A549 (cell line): ENCODE data around the gene ZNF23. TPM values are rescaled to one million over a fixed set of nuclear protein-coding genes. Genes with fewer than 3 reads are reported as not detected.

Source experiments
- ATAC-seq, 2 experiments: fragments of 200-7000 bp in 1 of 2; fragments of >200 bp in 1 of 2; cut with Nextera tagmentation in 1 of 2; cut with Tn5 transposase in 1 of 2; 3 replicates each; pipeline versions ENCODE4 v1.8.0 to v1.9.1; 2018 to 2020; ENCODE audit warnings: mild to moderate bottlenecking in 1 of 2, moderate library complexity in 1 of 2
- CTCF ChIA-PET: fragments of 300-600 bp; sonication (Branson Sonifier 250); formaldehyde crosslinking; extraction: SDS; loops from one replicate; lab custom pipeline; 2021; ENCODE audit warnings: antibody characterized with exemption, inconsistent platforms; lab: Yijun Ruan, JAX
- POLR2A ChIA-PET: fragments of 350-600 bp; formaldehyde crosslinking; extraction: SDS; loops from one replicate; lab custom pipeline; 2021; ENCODE audit warnings: antibody characterized with exemption, inconsistent platforms; lab: Yijun Ruan, JAX
- DNase-seq, 2 experiments: peaks; one replicate each; pipeline versions ENCODE4 v3.0.0 to v3.0.0-alpha.2; 2011 to 2016; ENCODE audit warnings: low read depth in 1 of 2, low spot score in 1 of 2
- FAIRE-seq: peaks from 2 replicates; lab custom pipeline; 2011; peaks lifted over from hg19 to GRCh38; lab: Jason Lieb, UNC
- H3K27ac ChIP-seq, 2 experiments: fragments of >200 bp; sonication (Bioruptor Twin); formaldehyde crosslinking; 3 replicates each; pipeline ENCODE4 v1.5.1; 2016 to 2017
- H3K4me1 ChIP-seq: fragments of >200 bp; sonication (Bioruptor Twin); formaldehyde crosslinking; 3 replicates; pipeline ENCODE4 v1.6.1; 2016
- H3K4me2 ChIP-seq: fragments of >200 bp; sonication (Bioruptor Twin); formaldehyde crosslinking; 3 replicates; pipeline ENCODE4 v1.6.1; 2016
- H3K4me3 ChIP-seq: fragments of >200 bp; sonication (Bioruptor Twin); formaldehyde crosslinking; 3 replicates; pipeline ENCODE4 v1.5.1; 2016
- H3K9me3 ChIP-seq: fragments of >200 bp; sonication (Bioruptor Twin); formaldehyde crosslinking; 3 replicates; pipeline ENCODE4 v1.6.1; 2016
- CBX2 ChIP-seq: fragments of 200-600 bp; sonication (generic); IDR thresholded peaks from 2 replicates; pipeline ENCODE4 v1.6.1; 2016; ENCODE audit warnings: low read depth, mild to moderate bottlenecking, borderline replicate concordance
- CHD4 ChIP-seq: fragments of 200-600 bp; sonication (generic); IDR thresholded peaks from 2 replicates; pipeline ENCODE4 v1.6.1; 2016; ENCODE audit warnings: antibody characterized with exemption, mild to moderate bottlenecking, borderline replicate concordance
- FOXS1 ChIP-seq: fragments of 250-450 bp; sonication (Bioruptor Pico); IDR thresholded peaks from 2 replicates; pipeline ENCODE4 v1.5.0; 2020; ENCODE audit warnings: mild to moderate bottlenecking, moderate library complexity
- GATA3 ChIP-seq: IDR thresholded peaks from 2 replicates; pipeline ENCODE4 v1.6.1; 2012; ENCODE audit warnings: borderline replicate concordance
- HDAC2 ChIP-seq: fragments of 200-600 bp; sonication (generic); IDR thresholded peaks from 2 replicates; pipeline ENCODE4 v1.6.1; 2016
- HEYL ChIP-seq: fragments of 250-450 bp; sonication (Bioruptor Pico); IDR thresholded peaks from 2 replicates; pipeline ENCODE4 v1.8.0; 2021; ENCODE audit warnings: mild to moderate bottlenecking, moderate library complexity
- JUN ChIP-seq, 2 experiments: fragments of >200 bp; sonication (Bioruptor Twin); formaldehyde crosslinking; IDR thresholded peaks; 2 replicates in 1 of 2; 3 replicates in 1 of 2; pipeline ENCODE4 v1.6.1; 2016 to 2017
- KDM1A ChIP-seq: fragments of 200-600 bp; sonication (generic); IDR thresholded peaks from 2 replicates; pipeline ENCODE4 v1.6.1; 2016; ENCODE audit warnings: low read depth, mild to moderate bottlenecking
- KDM5A ChIP-seq: fragments of 200-600 bp; sonication (generic); IDR thresholded peaks from 2 replicates; pipeline ENCODE4 v1.6.1; 2016; ENCODE audit warnings: antibody characterized with exemption, mild to moderate bottlenecking
- MAFK ChIP-seq: fragments of 450-650 bp; IDR thresholded peaks from 2 replicates; pipeline ENCODE4 v1.6.1; 2014; ENCODE audit not compliant: partially characterized antibody
- NPAS2 ChIP-seq: fragments of 250-450 bp; sonication (Bioruptor Pico); IDR thresholded peaks from 2 replicates; pipeline ENCODE4 v1.8.0; 2022; ENCODE audit warnings: mild to moderate bottlenecking, moderate library complexity, borderline replicate concordance
- POLR2AphosphoS2 ChIP-seq: conservative IDR thresholded peaks from 2 replicates; pipeline ENCODE4 v1.6.1; 2012; ENCODE audit warnings: low read length, improper control_type of control experiment, inconsistent platforms
- SMC3 ChIP-seq: fragments of >200 bp; sonication (Bioruptor Twin); formaldehyde crosslinking; IDR thresholded peaks from 3 replicates; pipeline ENCODE4 v1.6.1; 2018; ENCODE audit warnings: inconsistent platforms
- TFCP2L1 ChIP-seq: fragments of 250-450 bp; sonication (Bioruptor Pico); IDR thresholded peaks from 2 replicates; pipeline ENCODE4 v1.5.0; 2021; ENCODE audit warnings: mild to moderate bottlenecking
- ZFP36 ChIP-seq: fragments of 450-650 bp; IDR thresholded peaks from 2 replicates; pipeline ENCODE4 v1.6.1; 2014; ENCODE audit warnings: borderline replicate concordance; ENCODE audit not compliant: partially characterized antibody
- WGBS: methylation state at CpG from one replicate; pipeline ENCODE4 v1.1.6; 2017; ENCODE audit errors: missing lambda C conversion rate; 5-methylcytosine and 5-hydroxymethylcytosine counted together
- polyA plus RNA-seq, 4 experiments: library from polyadenylated mRNA; depleted of rRNA in 3 of 4; stranded (reverse); fragments of >200 nt; fragmentation: RNase III in 1 of 4; extraction: RNeasy Plus Mini Kit Qiagen cat#74134 plus additional on column Dnase treatment in 1 of 4; gene quantifications; 2 replicates in 3 of 4; 3 replicates in 1 of 4; pipeline ENCODE4 v1.2.3, GENCODE V29; 2011 to 2017
- TF ChIP-seq, protein P1 (sequence below): IDR thresholded peaks from 2 replicates; pipeline ENCODE4 v1.6.1; 2012; ENCODE audit warnings: low read depth, borderline replicate concordance
- TF ChIP-seq, protein P2 (sequence below): fragments of >200 bp; sonication (Bioruptor Twin); formaldehyde crosslinking; IDR thresholded peaks from 3 replicates; pipeline ENCODE4 v1.5.1; 2016
- TF ChIP-seq, protein P3 (sequence below): fragments of 200-600 bp; sonication (generic); IDR thresholded peaks from 2 replicates; pipeline ENCODE4 v1.6.1; 2016; ENCODE audit warnings: antibody characterized with exemption, mild to moderate bottlenecking, moderate library complexity
- TF ChIP-seq, protein P4 (sequence below): IDR thresholded peaks from 2 replicates; pipeline ENCODE4 v1.6.1; 2012
- TF ChIP-seq, protein P5 (sequence below): fragments of 250-450 bp; sonication (Bioruptor Pico); IDR thresholded peaks from 2 replicates; pipeline ENCODE4 v1.5.0; 2020; ENCODE audit warnings: low read depth, mild to moderate bottlenecking, moderate library complexity

The ZNF23 gene
- polyA plus RNA-seq, 2 of the 4 experiments (the other 2 are of a cell fraction): 7.1 to 8.7 TPM

DNA sequence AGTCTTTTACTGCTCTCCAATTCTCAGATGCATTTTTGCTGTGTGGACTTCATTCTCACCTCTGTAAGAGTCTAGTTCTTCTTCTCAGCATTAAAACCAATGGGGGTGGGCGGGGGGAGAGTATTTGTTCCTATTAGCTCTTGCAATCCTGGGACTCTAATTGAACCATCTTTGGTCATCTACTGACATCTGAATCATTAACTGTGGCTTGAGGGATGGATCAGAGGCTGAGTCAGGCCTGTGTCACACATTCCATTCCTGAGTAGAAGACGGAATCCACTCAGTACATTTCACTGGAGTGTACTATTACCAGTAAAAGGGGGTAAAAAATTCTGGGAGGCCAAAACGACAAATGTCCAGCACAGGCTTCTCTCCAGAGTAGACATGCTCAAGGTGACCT lies 12.8 kb upstream of the ZNF23 start:
- WGBS: 17% methylated on average over 3 of the region's 3 CpGs
- H3K4me3 ChIP-seq: no peak overlapping the region
- ChIA-PET CTCF (interaction anchor here (1.2 to 1.9 kb wide), 6 partner anchors 14 to 136 kb away, joined by 3 to 9 read pairs (median 4); partner anchors contain the start of gene ZNF19), POLR2A (interaction anchor here (1.1 to 1.2 kb wide), 2 partner anchors 9 to 13 kb away, joined by 4 read pairs; partner anchors contain the start of gene ZNF23)
- H3K4me1 ChIP-seq: no peaks in the 10 kb centered on the region
- no peak for DNase-seq
- FAIRE-seq: no peak
- no peak overlapping the region for H3K4me2 ChIP-seq
- ATAC-seq: 0 out of 6 replicates have a peak, but pooled peaks of 1 of the 2 experiments have one; percentile 48
- TF ChIP-seq KDM5A: no peak
- no peak for TF ChIP-seq POLR2AphosphoS2
- TF ChIP-seq HEYL (CRISPR knock-in tag): no peak
- TF ChIP-seq ZFP36: no peak
- no peak for TF ChIP-seq TFCP2L1 (CRISPR knock-in tag)
- TF ChIP-seq, protein P1, sequence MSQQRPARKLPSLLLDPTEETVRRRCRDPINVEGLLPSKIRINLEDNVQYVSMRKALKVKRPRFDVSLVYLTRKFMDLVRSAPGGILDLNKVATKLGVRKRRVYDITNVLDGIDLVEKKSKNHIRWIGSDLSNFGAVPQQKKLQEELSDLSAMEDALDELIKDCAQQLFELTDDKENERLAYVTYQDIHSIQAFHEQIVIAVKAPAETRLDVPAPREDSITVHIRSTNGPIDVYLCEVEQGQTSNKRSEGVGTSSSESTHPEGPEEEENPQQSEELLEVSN: no peak
- no peak for TF ChIP-seq MAFK
- TF ChIP-seq, protein P2, sequence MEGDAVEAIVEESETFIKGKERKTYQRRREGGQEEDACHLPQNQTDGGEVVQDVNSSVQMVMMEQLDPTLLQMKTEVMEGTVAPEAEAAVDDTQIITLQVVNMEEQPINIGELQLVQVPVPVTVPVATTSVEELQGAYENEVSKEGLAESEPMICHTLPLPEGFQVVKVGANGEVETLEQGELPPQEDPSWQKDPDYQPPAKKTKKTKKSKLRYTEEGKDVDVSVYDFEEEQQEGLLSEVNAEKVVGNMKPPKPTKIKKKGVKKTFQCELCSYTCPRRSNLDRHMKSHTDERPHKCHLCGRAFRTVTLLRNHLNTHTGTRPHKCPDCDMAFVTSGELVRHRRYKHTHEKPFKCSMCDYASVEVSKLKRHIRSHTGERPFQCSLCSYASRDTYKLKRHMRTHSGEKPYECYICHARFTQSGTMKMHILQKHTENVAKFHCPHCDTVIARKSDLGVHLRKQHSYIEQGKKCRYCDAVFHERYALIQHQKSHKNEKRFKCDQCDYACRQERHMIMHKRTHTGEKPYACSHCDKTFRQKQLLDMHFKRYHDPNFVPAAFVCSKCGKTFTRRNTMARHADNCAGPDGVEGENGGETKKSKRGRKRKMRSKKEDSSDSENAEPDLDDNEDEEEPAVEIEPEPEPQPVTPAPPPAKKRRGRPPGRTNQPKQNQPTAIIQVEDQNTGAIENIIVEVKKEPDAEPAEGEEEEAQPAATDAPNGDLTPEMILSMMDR: no peak
- no peak for TF ChIP-seq HDAC2
- no peak for TF ChIP-seq FOXS1
- TF ChIP-seq SMC3: no peak
- TF ChIP-seq KDM1A: no peak
- TF ChIP-seq, protein P3, sequence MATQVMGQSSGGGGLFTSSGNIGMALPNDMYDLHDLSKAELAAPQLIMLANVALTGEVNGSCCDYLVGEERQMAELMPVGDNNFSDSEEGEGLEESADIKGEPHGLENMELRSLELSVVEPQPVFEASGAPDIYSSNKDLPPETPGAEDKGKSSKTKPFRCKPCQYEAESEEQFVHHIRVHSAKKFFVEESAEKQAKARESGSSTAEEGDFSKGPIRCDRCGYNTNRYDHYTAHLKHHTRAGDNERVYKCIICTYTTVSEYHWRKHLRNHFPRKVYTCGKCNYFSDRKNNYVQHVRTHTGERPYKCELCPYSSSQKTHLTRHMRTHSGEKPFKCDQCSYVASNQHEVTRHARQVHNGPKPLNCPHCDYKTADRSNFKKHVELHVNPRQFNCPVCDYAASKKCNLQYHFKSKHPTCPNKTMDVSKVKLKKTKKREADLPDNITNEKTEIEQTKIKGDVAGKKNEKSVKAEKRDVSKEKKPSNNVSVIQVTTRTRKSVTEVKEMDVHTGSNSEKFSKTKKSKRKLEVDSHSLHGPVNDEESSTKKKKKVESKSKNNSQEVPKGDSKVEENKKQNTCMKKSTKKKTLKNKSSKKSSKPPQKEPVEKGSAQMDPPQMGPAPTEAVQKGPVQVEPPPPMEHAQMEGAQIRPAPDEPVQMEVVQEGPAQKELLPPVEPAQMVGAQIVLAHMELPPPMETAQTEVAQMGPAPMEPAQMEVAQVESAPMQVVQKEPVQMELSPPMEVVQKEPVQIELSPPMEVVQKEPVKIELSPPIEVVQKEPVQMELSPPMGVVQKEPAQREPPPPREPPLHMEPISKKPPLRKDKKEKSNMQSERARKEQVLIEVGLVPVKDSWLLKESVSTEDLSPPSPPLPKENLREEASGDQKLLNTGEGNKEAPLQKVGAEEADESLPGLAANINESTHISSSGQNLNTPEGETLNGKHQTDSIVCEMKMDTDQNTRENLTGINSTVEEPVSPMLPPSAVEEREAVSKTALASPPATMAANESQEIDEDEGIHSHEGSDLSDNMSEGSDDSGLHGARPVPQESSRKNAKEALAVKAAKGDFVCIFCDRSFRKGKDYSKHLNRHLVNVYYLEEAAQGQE: no peak
- no peak for TF ChIP-seq CHD4
- no peak for TF ChIP-seq GATA3
- TF ChIP-seq NPAS2 (CRISPR knock-in tag): no peak
- TF ChIP-seq, protein P4, sequence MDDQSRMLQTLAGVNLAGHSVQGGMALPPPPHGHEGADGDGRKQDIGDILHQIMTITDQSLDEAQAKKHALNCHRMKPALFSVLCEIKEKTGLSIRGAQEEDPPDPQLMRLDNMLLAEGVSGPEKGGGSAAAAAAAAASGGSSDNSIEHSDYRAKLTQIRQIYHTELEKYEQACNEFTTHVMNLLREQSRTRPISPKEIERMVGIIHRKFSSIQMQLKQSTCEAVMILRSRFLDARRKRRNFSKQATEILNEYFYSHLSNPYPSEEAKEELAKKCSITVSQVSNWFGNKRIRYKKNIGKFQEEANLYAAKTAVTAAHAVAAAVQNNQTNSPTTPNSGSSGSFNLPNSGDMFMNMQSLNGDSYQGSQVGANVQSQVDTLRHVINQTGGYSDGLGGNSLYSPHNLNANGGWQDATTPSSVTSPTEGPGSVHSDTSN: no peak
- TF ChIP-seq CBX2: no peak
- TF ChIP-seq, protein P5, sequence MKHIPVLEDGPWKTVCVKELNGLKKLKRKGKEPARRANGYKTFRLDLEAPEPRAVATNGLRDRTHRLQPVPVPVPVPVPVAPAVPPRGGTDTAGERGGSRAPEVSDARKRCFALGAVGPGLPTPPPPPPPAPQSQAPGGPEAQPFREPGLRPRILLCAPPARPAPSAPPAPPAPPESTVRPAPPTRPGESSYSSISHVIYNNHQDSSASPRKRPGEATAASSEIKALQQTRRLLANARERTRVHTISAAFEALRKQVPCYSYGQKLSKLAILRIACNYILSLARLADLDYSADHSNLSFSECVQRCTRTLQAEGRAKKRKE (CRISPR knock-in tag): no peak
- no peak for TF ChIP-seq JUN (IDR thresholded peaks at IDR 0.05)
- peaks cover 18% of the 10 kb centered on the region; the same call in 1 of the 3 replicates for H3K9me3 ChIP-seq
- no peak overlapping the region for H3K27ac ChIP-seq
